Stimulated activated CD8-positive, alpha-beta memory T cell treated with anti-CD3 and anti-CD28 coated beads, Interleukin-4, amount 100 ng/mL, for 24 hours (primary cell): ENCODE data around the gene SLC52A3.
"Not testable (repeated sequence)": the region's sequence is repeated elsewhere in the genome, so short reads cannot be mapped to it uniquely, and the experiment has no call there.

Experiments used
- DNase-seq: peaks from one replicate; pipeline ENCODE4 v3.0.0-alpha.2; 2020; ENCODE audit warnings: low read depth

Gene SLC52A3

GRCh38 chr20:728256-728944, 39.9 kb downstream of the SLC52A3 start:
- peak; percentile 36 for DNase-seq

GRCh38 chr20:726160-726559, 42.1 kb downstream of the SLC52A3 start:
- DNase-seq: no peak

GRCh38 chr20:725491-725890, 42.8 kb downstream of the SLC52A3 start:
- no peak for DNase-seq

- DNase-seq: not testable (repeated sequence)
Observed at GRCh38 chr20:724797-725196, 43.5 kb downstream of the SLC52A3 start.

GRCh38 chr20:723756-724155, 44.5 kb downstream of the SLC52A3 start:
- DNase-seq: no peak

- DNase-seq: no peak
Observed at GRCh38 chr20:722822-723644, 45.3 kb downstream of the SLC52A3 start.

- DNase-seq: no peak
Observed at GRCh38 chr20:721876-722275, 46.4 kb downstream of the SLC52A3 start.

- no peak for DNase-seq
Observed at GRCh38 chr20:719816-720215, 48.5 kb downstream of the SLC52A3 start.

- no peak for DNase-seq
Observed at GRCh38 chr20:719068-719467, 49.2 kb downstream of the SLC52A3 start.

- no peak for DNase-seq
Observed at GRCh38 chr20:717832-718231, 50.5 kb downstream of the SLC52A3 start.

GRCh38 chr20:717271-717670, 51.0 kb downstream of the SLC52A3 start:
- DNase-seq: no peak

- DNase-seq: no peak
Observed at GRCh38 chr20:714453-714852, 53.8 kb downstream of the SLC52A3 start.

GRCh38 chr20:711576-711975, 56.7 kb downstream of the SLC52A3 start:
- no peak for DNase-seq

- DNase-seq: no peak
Observed at GRCh38 chr20:710780-711450, 57.4 kb downstream of the SLC52A3 start.
